ENCODE data around the gene ERP44.
"Not testable (repeated sequence)": the region's sequence is repeated elsewhere in the genome, so short reads cannot be mapped to it uniquely, and the experiment has no call there.

Gene ERP44

GRCh38 chr9:100013573-100013972 lies 85.2 kb downstream of the ERP44 start:
- DNase-seq (ENCODE audit: low spot score), result no peak
- FAIRE-seq, result no peak

- FAIRE-seq, result no peak
- DNase-seq (ENCODE audit: low spot score), result no peak
Observed at GRCh38 chr9:100012279-100012678, 86.5 kb downstream of the ERP44 start.

GRCh38 chr9:100011062-100011681 lies 87.6 kb downstream of the ERP44 start:
- DNase-seq (ENCODE audit: low spot score), result peak; percentile 68

GRCh38 chr9:99999797-100000196 lies 99.0 kb downstream of the ERP44 start:
- FAIRE-seq (no peak), DNase-seq (ENCODE audit: low spot score) (no peak)

More at GRCh38 chr9:100011062-100011681, 87.6 kb downstream of the ERP44 start:
- FAIRE-seq, result peak; percentile 90

- FAIRE-seq (no peak), DNase-seq (ENCODE audit: low spot score) (no peak)
Observed at GRCh38 chr9:99998866-99999265, 99.9 kb downstream of the ERP44 start.

GRCh38 chr9:99998266-99998665 lies 100.5 kb downstream of the ERP44 start:
- DNase-seq (ENCODE audit: low spot score), result no peak
- FAIRE-seq, result no peak

GRCh38 chr9:99990508-99990907 lies 108.3 kb downstream of the ERP44 start:
- not testable (repeated sequence) for DNase-seq (ENCODE audit: low spot score); FAIRE-seq

- FAIRE-seq, result no peak
Observed at GRCh38 chr9:99986642-99987041, 112.2 kb downstream of the ERP44 start.

GRCh38 chr9:99980598-99980997 lies 118.2 kb downstream of the ERP44 start:
- no peak for FAIRE-seq
- no peak for DNase-seq (ENCODE audit: low spot score)

More at GRCh38 chr9:99986642-99987041, 112.2 kb downstream of the ERP44 start:
- DNase-seq (ENCODE audit: low spot score), result no peak

- FAIRE-seq (no peak), DNase-seq (ENCODE audit: low spot score) (no peak)
Observed at GRCh38 chr9:99978221-99978620, 120.6 kb downstream of the ERP44 start.

- no peak for DNase-seq (ENCODE audit: low spot score)
- no peak for FAIRE-seq
Observed at GRCh38 chr9:99977033-99977792, 121.6 kb downstream of the ERP44 start.

- FAIRE-seq (no peak), DNase-seq (ENCODE audit: low spot score) (no peak)
Observed at GRCh38 chr9:99973455-99973854, 125.3 kb downstream of the ERP44 start.

GRCh38 chr9:99971410-99971809 lies 127.4 kb downstream of the ERP44 start:
- no peak for FAIRE-seq
- no peak for DNase-seq (ENCODE audit: low spot score)

GRCh38 chr9:99970481-99970880 lies 128.3 kb downstream of the ERP44 start:
- no peak for FAIRE-seq
- no peak for DNase-seq (ENCODE audit: low spot score)

GRCh38 chr9:99967457-99967856 lies 131.3 kb downstream of the ERP44 start:
- DNase-seq (ENCODE audit: low spot score) (no peak), FAIRE-seq (no peak)

GRCh38 chr9:99966716-99967115 lies 132.1 kb downstream of the ERP44 start:
- FAIRE-seq, result peak; percentile 87
- peak; percentile 74 for DNase-seq (ENCODE audit: low spot score)

- no peak for DNase-seq (ENCODE audit: low spot score)
- no peak for FAIRE-seq
Observed at GRCh38 chr9:99966001-99966400, 132.8 kb downstream of the ERP44 start.

- no peak for FAIRE-seq
- no peak for DNase-seq (ENCODE audit: low spot score)
Observed at GRCh38 chr9:99964336-99964735, 134.5 kb downstream of the ERP44 start.

- DNase-seq (ENCODE audit: low spot score), result no peak
- FAIRE-seq, result no peak
Observed at GRCh38 chr9:99962680-99963261, 136.0 kb downstream of the ERP44 start.

- DNase-seq (ENCODE audit: low spot score) (no peak), FAIRE-seq (no peak)
Observed at GRCh38 chr9:99955606-99956005, 143.2 kb downstream of the ERP44 start.

- no peak for DNase-seq (ENCODE audit: low spot score)
- no peak for FAIRE-seq
Observed at GRCh38 chr9:99954819-99955218, 144.0 kb downstream of the ERP44 start.

GRCh38 chr9:99953861-99954507 lies 144.8 kb downstream of the ERP44 start:
- FAIRE-seq (no peak), DNase-seq (ENCODE audit: low spot score) (no peak)
